GM13977 (cell line): ENCODE measurements around the gene BCAP31.

Experiments
- DNase-seq: peaks from one replicate; pipeline ENCODE4 v3.0.0; 2012; ENCODE audit warnings: low spot score
- CTCF ChIP-seq: IDR thresholded peaks from 2 replicates; pipeline ENCODE4 v1.5.1; 2012; ENCODE audit warnings: mild to moderate bottlenecking, control low read depth; ENCODE audit not compliant: insufficient read depth; ENCODE audit errors: extremely low read depth, missing control alignments
- in situ Hi-C: fragments of 300-500 bp; cut with MboI; formaldehyde crosslinking; loops from one replicate; pipeline ENCODE4 v1.12.0; 2022; ENCODE audit warnings: low sequenced_read_pairs, low pct_unique_long_range_greater_than_20kb, mixed read lengths, inconsistent platforms; ENCODE audit not compliant: unreplicated experiment

BCAP31 gene

GRCh38 chrX:153769865-153770600 lies 45.8 kb upstream of the BCAP31 start:
- peak; percentile 33 for DNase-seq
- in situ Hi-C loops = no loop called here
- TF ChIP-seq CTCF = no peak

GRCh38 chrX:153769158-153769864 lies 45.1 kb upstream of the BCAP31 start:
- in situ Hi-C loops = no loop called here
- no peak for TF ChIP-seq CTCF
- DNase-seq = peak; percentile 22

- TF ChIP-seq CTCF = no peak
- in situ Hi-C loops = no loop called here
- peak; percentile 42 for DNase-seq
These were observed 44.3 kb upstream of the BCAP31 start for GRCh38 chrX:153768311-153769157.

GRCh38 chrX:153767674-153768055 lies 43.5 kb upstream of the BCAP31 start:
- no peak for DNase-seq
- TF ChIP-seq CTCF = no peak
- in situ Hi-C loops = no loop called here

GRCh38 chrX:153766871-153767673 lies 42.9 kb upstream of the BCAP31 start:
- in situ Hi-C loops = no loop called here
- no peak for DNase-seq
- no peak for TF ChIP-seq CTCF
